A549 (cell line): Measurements from ENCODE around the gene AQP12B.

Experiments
- CTCF ChIP-seq: fragments of >200 bp; sonication (Bioruptor Twin); formaldehyde crosslinking; IDR thresholded peaks from 3 replicates; pipeline ENCODE4 v1.5.1; 2016
- EP300 ChIP-seq, 2 experiments: fragments of >200 bp; sonication (Bioruptor Twin); formaldehyde crosslinking; IDR thresholded peaks; 2 replicates in 1 of 2; 3 replicates in 1 of 2; pipeline ENCODE4 v1.6.1; 2016 to 2017
- POLR2A ChIP-seq: IDR thresholded peaks from 2 replicates; pipeline ENCODE4 v1.6.1; 2012; ENCODE audit warnings: mild to moderate bottlenecking, low read length
- RAD21 ChIP-seq, 2 experiments: fragments of >200 bp in 1 of 2; sonication (Bioruptor Twin) in 1 of 2; formaldehyde crosslinking in 1 of 2; IDR thresholded peaks in 1 of 2; conservative IDR thresholded peaks in 1 of 2; 2 replicates in 1 of 2; 3 replicates in 1 of 2; pipeline ENCODE4 v1.6.1; 2012 to 2018; ENCODE audit warnings: inconsistent platforms in 1 of 2
- RNF2 ChIP-seq: fragments of 200-600 bp; sonication (generic); IDR thresholded peaks from 2 replicates; pipeline ENCODE4 v1.6.1; 2016; ENCODE audit warnings: low read depth, mild to moderate bottlenecking, antibody characterized with exemption, moderate library complexity, borderline replicate concordance

DNA sequence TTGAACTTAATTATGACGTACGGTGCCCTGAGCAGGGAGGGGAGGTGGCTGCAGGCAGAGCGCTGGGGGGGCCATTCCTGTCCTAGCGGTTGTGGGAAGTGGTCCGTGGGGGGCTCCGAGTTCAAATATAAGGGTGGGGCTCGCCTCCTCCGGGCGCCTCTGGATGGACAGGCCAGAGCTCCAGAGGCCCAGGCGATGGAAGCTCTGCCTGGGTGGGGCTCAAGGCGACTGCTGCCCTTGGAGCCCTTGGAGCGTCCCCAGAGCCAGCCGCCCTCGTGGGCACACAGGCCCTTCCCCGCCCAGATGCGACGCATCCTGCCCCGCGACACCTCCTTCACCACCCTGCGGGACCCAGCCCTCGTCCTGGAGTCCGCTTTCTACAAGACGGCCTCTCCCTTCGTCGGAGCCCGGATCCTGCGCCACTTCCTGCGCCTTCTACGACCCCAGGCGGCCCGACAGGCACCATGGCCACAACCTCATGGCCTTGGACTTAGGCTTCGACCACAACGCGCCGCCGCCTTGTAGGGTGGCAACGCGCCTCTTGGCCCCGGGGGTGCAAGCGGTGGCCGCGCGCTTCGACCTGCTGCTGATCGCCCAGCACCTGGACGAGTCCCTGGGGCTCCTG is 10.5 kb downstream of the AQP12B start:
- TF ChIP-seq RNF2 (no peak), EP300 (IDR thresholded peaks at IDR 0.05) (no peak), CTCF (no peak), POLR2A (no peak), RAD21 (conservative IDR thresholded peaks at IDR 0.05 in 1 of 2, IDR thresholded peaks at IDR 0.05 in 1 of 2) (no peak)
